ENCODE measurements around the gene HEBP2. TPM values are rescaled to one million over a fixed set of nuclear protein-coding genes. Genes with fewer than 3 reads are reported as not detected.

Gene HEBP2
- total and polyA plus RNA-seq, 2 of the 13 experiments (the other 11 are each of a cell fraction or from before 2014, with no cell fraction given) = 16.0 to 72.8 TPM

GRCh38 chr6:138422861-138423260 lies 18.8 kb downstream of the HEBP2 start (continued):
- TF ChIP-seq ZBTB37 (CRISPR knock-in tag; IDR thresholded peaks at IDR 0.05) (peak; percentile 90; the same call in 1 of the 2 replicates), HOMEZ (CRISPR knock-in tag; IDR thresholded peaks at IDR 0.05; ENCODE audit: low read depth) (peak; percentile 78; the same call in 1 of the 2 replicates), ZNF362 (CRISPR knock-in tag; IDR thresholded peaks at IDR 0.05; ENCODE audit: borderline replicate concordance) (peak; percentile 85; the same call in 1 of the 2 replicates), ZGPAT (CRISPR knock-in tag; IDR thresholded peaks at IDR 0.05) (peak; percentile 30; the same call in 1 of the 2 replicates), THRA (CRISPR knock-in tag; IDR thresholded peaks at IDR 0.05; ENCODE audit: borderline replicate concordance) (no peak), SAP130 (CRISPR knock-in tag; IDR thresholded peaks at IDR 0.05; ENCODE audit: low read depth) (peak; percentile 38), MEF2D (CRISPR knock-in tag; IDR thresholded peaks at IDR 0.05) (no peak), ZNF7 (CRISPR knock-in tag; IDR thresholded peaks at IDR 0.05) (no peak), ZNF503 (CRISPR knock-in tag; IDR thresholded peaks at IDR 0.05) (no peak), MIXL1 (CRISPR knock-in tag; IDR thresholded peaks at IDR 0.05) (0 out of 2 replicates have a peak, but pooled peaks have one; percentile 47), GTF2F1 (IDR thresholded peaks at IDR 0.05; ENCODE audit: low read length) (no peak), FUBP1 (CRISPR knock-in tag; IDR thresholded peaks at IDR 0.05; ENCODE audit: borderline replicate concordance) (no peak), ZBTB34 (CRISPR knock-in tag; IDR thresholded peaks at IDR 0.05) (peak; percentile 81; the same call in 1 of the 2 replicates), ZNF773 (CRISPR knock-in tag; IDR thresholded peaks at IDR 0.05; ENCODE audit: borderline replicate concordance) (no peak), CEBPG (CRISPR knock-in tag; IDR thresholded peaks at IDR 0.05) (peak; percentile 81), NFE2 (CRISPR knock-in tag; IDR thresholded peaks at IDR 0.05) (no peak), ZNF775 (CRISPR knock-in tag; IDR thresholded peaks at IDR 0.05; ENCODE audit: borderline replicate concordance) (no peak), ZNF331 (CRISPR knock-in tag; IDR thresholded peaks at IDR 0.05) (no peak)
